HG03565 (cell line): ENCODE results near the gene ZNF804B.

ENCODE experiments used
- ATAC-seq: cut with Tn5 transposase; IDR thresholded peaks from one replicate; pipeline ENCODE4 v1.9.1; 2021; ENCODE audit warnings: mild to moderate bottlenecking, moderate library complexity; ENCODE audit not compliant: unreplicated experiment

ZNF804B gene

GRCh38 chr7:88965371-88965770, 205.9 kb downstream of the ZNF804B start:
- ATAC-seq: no peak

- ATAC-seq: no peak
These were observed 207.9 kb downstream of the ZNF804B start for GRCh38 chr7:88967432-88967831.

- no peak for ATAC-seq
These were observed 209.7 kb downstream of the ZNF804B start for GRCh38 chr7:88969167-88969566.

DNA sequence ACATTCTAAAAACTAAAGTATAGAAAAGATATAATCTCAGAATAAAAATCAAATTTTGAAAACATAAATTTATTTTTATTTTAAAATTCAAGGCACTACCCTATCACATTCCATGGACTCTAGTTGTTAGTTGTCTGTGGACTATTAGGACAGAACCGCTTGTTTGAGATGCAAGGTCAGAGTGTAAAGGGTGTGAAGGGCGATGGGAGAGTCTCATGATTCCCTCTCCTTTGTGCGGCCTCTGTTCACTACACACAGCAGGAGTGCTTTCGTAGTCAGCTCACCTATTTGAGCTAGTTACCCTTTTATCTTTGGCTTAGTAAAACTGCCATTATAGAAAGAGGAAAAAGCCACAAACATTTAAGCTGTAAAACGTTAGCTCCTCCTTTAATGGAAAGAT, 225.8 kb downstream of the ZNF804B start:
- ATAC-seq: no peak

DNA sequence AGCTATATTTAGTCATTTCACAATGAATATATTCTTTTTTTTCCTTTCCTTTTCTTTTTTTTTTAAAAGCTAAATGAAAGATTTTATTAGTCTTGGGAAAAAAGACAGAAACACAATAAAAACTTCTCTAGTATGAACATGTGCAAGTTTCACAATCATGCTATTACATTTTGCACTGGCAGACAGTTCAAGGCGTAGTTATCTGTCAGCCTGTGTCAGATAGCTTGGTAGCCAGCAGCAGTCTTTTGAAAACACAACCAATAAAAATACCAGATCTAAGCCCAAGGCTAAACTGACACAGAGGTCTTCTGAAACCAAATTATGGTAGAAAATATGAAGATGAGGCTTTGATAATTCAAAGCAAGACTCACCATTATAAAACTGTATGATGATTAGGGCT, 241.8 kb downstream of the ZNF804B start:
- no peak for ATAC-seq

DNA sequence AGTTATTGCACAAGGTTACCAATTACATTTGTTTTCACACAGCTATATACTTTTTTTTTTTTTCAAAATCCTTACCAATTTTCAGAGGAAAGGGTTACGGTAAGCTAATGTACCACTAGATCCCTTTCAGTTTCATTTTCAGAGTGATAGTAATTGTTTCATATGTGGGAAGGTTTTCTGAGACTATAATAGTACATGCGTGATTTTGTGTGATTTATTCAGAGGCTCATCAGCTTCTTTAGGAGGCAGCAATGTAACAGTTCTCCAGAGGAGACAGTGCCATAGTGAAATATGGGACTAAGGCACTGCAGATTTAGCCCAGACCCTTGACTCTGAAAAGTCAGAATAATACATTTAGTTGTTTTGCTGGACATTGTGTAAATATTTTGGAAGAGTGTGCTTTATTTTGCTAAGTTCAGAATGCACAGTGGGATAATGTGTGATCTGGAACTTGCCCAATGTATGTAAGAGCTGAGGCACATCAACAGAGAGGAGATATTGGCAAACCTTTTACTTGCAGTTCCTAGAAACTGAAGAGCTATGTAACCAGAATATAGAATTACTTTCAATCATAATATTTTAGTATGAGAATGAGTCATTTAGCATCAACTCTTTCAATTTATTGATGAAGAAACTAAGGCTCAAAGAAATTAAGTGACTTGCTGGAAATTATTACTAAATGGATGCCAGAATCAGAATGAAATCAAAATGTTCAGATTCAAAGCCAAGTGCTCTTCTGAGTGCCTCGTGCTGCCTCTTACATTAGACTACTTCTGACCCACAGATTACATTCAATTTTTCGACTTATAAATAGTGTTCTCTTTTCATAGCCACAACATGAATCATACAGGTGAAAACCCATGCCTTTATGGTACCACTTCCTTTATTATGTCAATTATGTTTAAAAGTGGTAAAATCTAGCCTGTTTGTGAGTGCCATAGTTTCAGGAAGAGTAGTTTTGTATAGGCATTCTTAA, 243.8 kb downstream of the ZNF804B start:
- peak; percentile 84 for ATAC-seq

GRCh38 chr7:89012016-89012415, 252.5 kb downstream of the ZNF804B start:
- no peak for ATAC-seq

DNA sequence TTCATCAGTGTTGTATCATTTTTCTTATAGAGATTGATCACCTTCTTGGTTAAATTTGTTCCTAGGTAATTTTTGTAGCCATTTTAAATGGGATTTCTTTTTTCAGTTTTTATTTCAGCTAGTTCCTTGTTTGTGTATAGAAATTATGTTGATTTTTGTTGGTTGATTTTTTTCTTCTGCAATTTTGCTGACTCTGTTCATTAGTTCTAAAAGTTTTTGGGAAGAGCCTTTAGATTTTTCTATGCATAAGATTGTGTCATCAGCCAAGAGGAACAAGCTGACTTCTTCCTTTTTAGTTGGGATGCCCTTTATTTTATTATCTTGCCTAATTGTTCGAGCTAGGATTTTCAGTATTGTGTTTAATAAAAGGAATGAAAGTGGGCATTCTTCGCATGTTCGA, 258.2 kb downstream of the ZNF804B start:
- no peak for ATAC-seq

DNA sequence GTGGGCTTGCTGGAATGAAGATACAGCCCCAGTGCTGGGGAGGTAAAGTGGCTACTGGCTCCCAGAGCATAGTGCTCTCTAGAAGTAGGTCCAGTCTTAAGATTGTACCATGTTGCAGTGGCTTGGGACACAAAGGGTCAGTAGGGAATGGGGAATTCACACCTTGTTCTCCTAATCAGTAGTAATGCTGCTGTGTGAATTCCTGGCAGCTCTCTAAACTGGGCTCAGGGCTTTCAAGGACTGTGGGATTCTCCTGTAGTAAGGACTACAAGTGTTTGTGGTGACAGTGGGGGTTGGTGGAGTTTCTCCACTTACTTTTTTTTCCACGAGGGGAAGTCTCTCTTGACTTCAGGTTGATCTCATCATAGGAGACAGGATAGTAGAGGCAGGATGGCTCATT, 262.2 kb downstream of the ZNF804B start:
- no peak for ATAC-seq

DNA sequence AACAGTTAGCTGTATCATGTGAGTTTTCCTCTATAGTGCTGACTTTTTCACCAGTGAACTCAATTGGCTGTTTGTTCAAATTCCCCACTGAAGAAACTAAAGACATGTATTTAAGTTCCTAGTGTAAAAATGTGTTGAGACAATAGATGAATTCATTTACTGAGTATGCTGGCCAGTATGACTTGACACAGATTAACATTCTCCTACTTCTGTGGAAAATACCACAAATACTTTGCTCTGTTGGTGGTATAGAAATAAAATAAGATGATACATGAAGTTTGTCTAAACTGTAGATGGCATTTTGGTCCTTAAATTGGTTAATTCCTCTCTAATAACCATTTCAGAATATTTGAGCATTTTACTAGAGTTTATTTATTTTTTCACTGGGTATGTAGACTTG, 263.7 kb downstream of the ZNF804B start:
- ATAC-seq: no peak

DNA sequence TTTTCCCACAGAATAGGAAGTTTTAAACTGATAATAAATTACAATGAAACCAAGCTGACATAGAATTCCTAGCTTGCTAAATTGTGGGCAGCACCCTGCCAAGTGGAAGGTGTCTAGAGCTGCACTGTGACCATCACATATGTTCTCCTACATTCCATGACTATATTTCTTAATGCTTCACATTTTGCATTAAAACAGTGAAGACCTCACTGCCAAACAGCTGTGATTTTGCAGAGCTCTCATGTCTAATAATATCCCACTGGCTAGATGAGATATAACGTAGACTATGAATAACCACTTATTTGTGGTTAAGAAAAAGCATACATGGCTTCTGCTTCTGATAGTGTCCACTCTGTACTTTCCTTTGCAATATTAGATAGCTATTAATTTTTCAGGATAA, 264.4 kb downstream of the ZNF804B start:
- no peak for ATAC-seq

- ATAC-seq: no peak
These were observed 268.3 kb downstream of the ZNF804B start for GRCh38 chr7:89027781-89028180.

GRCh38 chr7:89028319-89028718, 268.8 kb downstream of the ZNF804B start:
- ATAC-seq: no peak

DNA sequence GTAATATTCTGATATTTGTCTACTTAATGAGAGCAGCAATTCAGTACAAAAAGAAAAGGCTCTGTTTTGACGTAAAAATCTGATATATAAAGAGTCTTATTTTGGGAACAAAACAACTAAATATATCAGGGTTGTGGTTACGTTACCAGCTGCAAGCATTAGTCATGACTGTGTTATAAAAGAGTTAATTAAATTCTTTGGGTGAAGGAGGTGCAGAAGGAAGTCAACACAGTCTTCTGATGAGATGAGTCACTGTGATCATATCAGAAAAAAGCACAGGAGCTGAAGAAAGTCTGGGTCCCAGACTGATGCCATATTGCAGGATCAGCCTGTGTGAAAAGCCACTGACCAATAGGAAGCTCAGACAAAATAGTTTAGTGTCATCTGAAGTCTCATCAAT, 270.4 kb downstream of the ZNF804B start:
- no peak for ATAC-seq

DNA sequence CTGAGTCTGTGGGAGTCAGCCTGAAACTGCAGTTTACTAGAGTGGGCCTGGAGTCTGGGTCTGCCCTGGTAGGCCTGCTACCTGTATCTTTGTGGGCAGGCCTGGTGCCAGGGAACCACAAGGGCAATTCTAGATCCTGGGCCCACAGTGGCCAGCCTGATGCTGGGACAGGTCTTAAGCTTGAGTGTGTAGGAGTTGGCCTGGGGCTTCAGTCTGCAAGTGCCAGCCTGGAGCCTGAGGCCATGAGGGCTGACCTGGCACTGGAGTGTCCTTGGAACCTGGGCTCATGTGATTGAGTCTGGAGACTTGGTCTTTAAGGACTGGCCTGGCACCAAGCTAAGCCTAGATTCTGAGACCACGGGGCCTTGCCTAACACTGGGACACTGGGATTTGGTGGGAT, 281.7 kb downstream of the ZNF804B start:
- ATAC-seq: no peak

DNA sequence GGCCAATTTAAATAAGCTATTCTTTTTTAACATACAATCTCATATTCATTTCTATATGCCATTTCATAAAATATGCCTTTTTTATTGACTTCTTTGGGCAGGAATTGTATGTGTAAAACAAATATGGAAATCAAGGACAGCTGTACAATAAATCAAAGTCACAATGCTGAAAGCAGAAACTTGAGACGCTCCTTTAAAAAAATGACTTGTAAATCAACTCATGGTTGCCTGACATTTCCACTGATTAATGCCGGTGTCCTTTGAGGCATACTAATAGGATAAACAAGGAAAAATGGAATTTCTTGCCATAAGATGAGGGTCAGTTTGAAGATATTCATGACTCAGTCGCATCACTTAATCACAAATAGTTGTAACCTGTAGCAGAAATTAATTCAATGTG, 283.4 kb downstream of the ZNF804B start:
- ATAC-seq: no peak

DNA sequence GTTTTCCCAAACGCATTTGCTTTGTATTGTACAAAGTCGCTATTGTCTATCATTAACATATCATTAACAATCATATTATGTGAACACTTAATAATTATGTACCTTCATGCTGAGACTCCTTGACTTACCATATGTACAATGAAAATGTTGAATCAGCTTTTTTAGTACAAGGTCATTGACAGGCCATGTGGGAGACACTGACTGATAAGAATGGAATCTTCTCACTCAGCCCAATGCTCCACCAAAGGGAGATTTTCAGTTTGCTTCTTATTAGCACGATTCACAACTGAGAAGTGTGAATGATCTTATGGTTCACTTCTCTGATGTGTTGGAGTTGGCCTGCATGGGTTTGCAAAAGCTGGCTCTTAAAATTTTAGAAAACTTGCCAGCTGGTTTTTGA, 289.5 kb downstream of the ZNF804B start:
- no peak for ATAC-seq

DNA sequence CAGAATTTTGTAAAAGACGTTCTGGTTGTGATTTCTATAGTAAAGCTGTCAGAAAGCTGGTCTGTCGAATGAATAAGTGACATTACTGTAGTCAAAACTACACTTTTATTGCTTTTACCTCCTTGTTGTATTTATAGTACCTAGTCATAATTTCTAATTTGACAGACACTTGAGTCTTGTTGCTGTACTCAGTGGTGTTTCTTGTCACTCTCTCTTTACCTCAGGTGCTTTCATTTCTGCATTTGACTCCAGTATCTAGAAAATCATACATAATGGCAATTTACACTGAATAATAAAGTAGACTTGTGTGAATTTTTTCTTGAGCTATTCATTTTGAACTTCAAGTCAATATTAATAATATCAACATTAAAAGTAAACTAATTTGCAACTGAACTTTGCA, 293.6 kb downstream of the ZNF804B start:
- no peak for ATAC-seq

DNA sequence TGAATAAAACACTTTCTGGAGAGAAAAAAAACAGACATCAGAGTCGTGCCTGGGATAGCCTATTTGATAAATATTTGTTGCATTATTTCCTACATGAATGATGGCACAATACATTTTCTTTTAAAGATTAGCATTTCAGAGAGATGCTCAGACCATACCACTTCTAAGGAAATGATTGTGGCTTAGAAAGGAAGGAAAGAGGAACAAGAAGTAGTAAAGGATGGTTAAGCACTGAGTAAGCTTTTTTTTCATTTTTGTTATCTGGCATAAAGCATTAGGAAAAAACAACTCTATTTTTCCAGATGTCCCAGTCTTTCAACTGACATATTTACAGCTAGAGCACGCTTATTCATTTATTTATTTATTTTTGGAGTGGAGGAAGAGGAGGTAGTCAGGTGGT, 294.9 kb downstream of the ZNF804B start:
- ATAC-seq: no peak

- ATAC-seq: no peak
These were observed 300.7 kb downstream of the ZNF804B start for GRCh38 chr7:89060234-89060633.

DNA sequence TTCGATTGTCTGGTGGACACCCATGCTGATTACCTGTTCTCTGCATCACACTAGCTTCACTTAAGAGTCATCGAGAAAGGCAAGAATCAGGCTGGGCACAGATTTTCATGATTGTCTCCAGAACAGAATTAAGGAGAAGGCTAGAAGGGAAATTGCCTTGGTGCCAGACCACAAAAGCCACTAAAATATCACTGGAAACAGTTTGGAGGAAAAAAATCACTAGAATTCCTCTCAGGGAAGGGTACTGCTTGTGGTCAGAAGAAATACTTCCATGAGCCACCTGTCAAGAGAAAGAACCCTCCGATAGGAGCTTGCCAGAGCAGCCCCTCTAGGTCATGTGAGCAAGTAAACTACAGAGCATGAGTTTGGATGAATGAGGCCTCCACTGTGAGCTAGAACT, 305.3 kb downstream of the ZNF804B start:
- no peak for ATAC-seq

DNA sequence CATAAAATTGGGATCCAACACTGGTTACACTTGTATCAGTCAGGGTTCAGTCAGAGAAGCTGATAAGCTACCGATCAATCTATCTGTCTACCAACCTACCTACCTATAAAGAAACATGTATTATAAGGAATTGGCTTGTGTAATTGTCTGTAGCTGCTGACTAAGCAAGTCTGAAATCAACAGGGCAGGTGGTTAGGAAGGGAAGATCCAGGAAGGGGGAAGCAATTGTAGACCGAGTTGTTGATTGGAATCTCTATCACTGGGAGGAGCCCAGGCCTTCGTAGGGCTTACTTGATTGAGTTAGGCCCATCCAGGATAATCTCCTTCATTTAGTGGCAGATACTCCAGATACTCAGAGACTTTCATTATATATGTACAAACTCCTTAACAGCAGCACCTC, 307.5 kb downstream of the ZNF804B start:
- no peak for ATAC-seq

- ATAC-seq: no peak
These were observed 312.6 kb downstream of the ZNF804B start for GRCh38 chr7:89072081-89072480.
